ENCODE data around the gene GJC1.
"Not testable (repeated sequence)": the region's sequence is repeated elsewhere in the genome, so short reads cannot be mapped to it uniquely, and the experiment has no call there.

- TF ChIP-seq, protein P1, sequence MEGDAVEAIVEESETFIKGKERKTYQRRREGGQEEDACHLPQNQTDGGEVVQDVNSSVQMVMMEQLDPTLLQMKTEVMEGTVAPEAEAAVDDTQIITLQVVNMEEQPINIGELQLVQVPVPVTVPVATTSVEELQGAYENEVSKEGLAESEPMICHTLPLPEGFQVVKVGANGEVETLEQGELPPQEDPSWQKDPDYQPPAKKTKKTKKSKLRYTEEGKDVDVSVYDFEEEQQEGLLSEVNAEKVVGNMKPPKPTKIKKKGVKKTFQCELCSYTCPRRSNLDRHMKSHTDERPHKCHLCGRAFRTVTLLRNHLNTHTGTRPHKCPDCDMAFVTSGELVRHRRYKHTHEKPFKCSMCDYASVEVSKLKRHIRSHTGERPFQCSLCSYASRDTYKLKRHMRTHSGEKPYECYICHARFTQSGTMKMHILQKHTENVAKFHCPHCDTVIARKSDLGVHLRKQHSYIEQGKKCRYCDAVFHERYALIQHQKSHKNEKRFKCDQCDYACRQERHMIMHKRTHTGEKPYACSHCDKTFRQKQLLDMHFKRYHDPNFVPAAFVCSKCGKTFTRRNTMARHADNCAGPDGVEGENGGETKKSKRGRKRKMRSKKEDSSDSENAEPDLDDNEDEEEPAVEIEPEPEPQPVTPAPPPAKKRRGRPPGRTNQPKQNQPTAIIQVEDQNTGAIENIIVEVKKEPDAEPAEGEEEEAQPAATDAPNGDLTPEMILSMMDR (IDR thresholded peaks at IDR 0.05; ENCODE audit: low read depth, low read length), result not testable (repeated sequence)
- not testable (repeated sequence) for TF ChIP-seq EZH2phosphoT487 (IDR thresholded peaks at IDR 0.05; ENCODE audit: low read depth)
These were observed 74.9 kb downstream of the GJC1 start for GRCh38 chr17:44755180-44755579.

Data from OCI-LY3 (cell line).